Stomach (tissue), 9 donors: Measurements from ENCODE around the gene EHBP1L1. TPM values are rescaled to one million over a fixed set of nuclear protein-coding genes. Genes with fewer than 3 reads are reported as not detected.

Source experiments
- DNase-seq, 2 donors: peaks; one replicate each; pipeline versions ENCODE4 v3.0.0 to v3.0.0-alpha.2; 2013 to 2019
- H3K27ac ChIP-seq, 5 donors: fragments of 200-600 bp in 4 of 5; sonication (generic) in 4 of 5; one replicate each; pipeline ENCODE4 v1.5.1; 2013 to 2019; ENCODE audit warnings: mild to moderate bottlenecking in 1 of 5, moderate library complexity in 1 of 5
- H3K27me3 ChIP-seq, 3 donors: fragments of 200-600 bp; sonication (generic); one replicate each; pipeline ENCODE4 v1.5.1; 2017 to 2019; ENCODE audit warnings: mixed run types in 1 of 3
- H3K36me3 ChIP-seq, 4 donors: fragments of 200-600 bp; sonication (generic); 1 replicate in 3 of 4; 2 replicates in 1 of 4; pipeline ENCODE4 v1.5.1; 2016 to 2019
- H3K4me1 ChIP-seq, 4 donors: fragments of 200-600 bp; sonication (generic); one replicate each; pipeline ENCODE4 v1.5.1; 2016 to 2019
- H3K4me3 ChIP-seq, 4 donors: fragments of 200-600 bp; sonication (generic) in 3 of 4; one replicate each; pipeline ENCODE4 v1.5.1; 2016 to 2019; ENCODE audit warnings: mild to moderate bottlenecking in 1 of 4
- H3K9me3 ChIP-seq, 4 donors: fragments of 200-600 bp; sonication (generic); one replicate each; pipeline ENCODE4 v1.5.1; 2016 to 2019
- CTCF ChIP-seq, 7 experiments: fragments of 450-650 bp in 4 of 7; fragments of 200-600 bp in 3 of 7; sonication (generic) in 3 of 7; IDR thresholded peaks; one replicate each; pipeline ENCODE4 v1.5.1; 2016 to 2019; ENCODE audit warnings: antibody characterized with exemption in 7 of 7, control low read depth in 2 of 7, mild to moderate bottlenecking in 1 of 7
- EP300 ChIP-seq: sonication (generic); formaldehyde crosslinking; IDR thresholded peaks from one replicate; pipeline ENCODE4 v1.6.1; 2017; ENCODE audit warnings: antibody characterized with exemption
- POLR2A ChIP-seq, 4 donors: fragments of 450-650 bp; IDR thresholded peaks; one replicate each; pipeline ENCODE4 v1.6.1; 2016; ENCODE audit warnings: antibody characterized with exemption in 4 of 4, control low read depth in 2 of 4, mild to moderate bottlenecking in 1 of 4, moderate library complexity in 1 of 4
- POLR2AphosphoS5 ChIP-seq, 3 donors: sonication (generic); formaldehyde crosslinking; IDR thresholded peaks; one replicate each; pipeline ENCODE4 v1.6.1; 2016; ENCODE audit warnings: antibody characterized with exemption in 3 of 3
- WGBS, 5 donors: extraction: QIAGEN DNeasy Blood & Tissue Kit in 3 of 5; methylation state at CpG; one replicate each; pipeline versions ENCODE4 v1.1.5 to v1.1.7; 2013 to 2018; 5-methylcytosine and 5-hydroxymethylcytosine counted together
- intact Hi-C: fragments of 100-400 bp; cut with DNase I; formaldehyde crosslinking; loops from one replicate; pipeline ENCODE4 v1.15.1; 2023; ENCODE audit warnings: low total_unique reads
- polyA plus RNA-seq, 3 donors: library from polyadenylated mRNA; stranded (reverse); fragments of 200-250 nt; gene quantifications; one replicate each; pipeline ENCODE4 v1.2.3, GENCODE V29; 2013
- total RNA-seq, 5 donors: library from RNA; depleted of rRNA; stranded (reverse); fragments of >200 nt; gene quantifications; one replicate each; pipeline versions ENCODE4 v1.1.0 to v1.2.3, GENCODE V29; 2014 to 2016
- donor health status: healthy with polysubstance abuse.
- donor health status: Bipolar disorder and iron deficiency.
- donor health status: healthy.

Gene EHBP1L1
- total and polyA plus RNA-seq, 8 donors: 28.0 to 200 (median 89.4) TPM

- Histone ChIP-seq H3K9me3 (no peaks in the 10 kb centered on the region), H3K36me3 (peaks cover 38 to 59% (median 55%) of the 10 kb centered on the region in 4 donors), H3K4me3 (no peak overlapping the region), H3K4me1 (peaks cover 38 to 75% (median 49%) of the 10 kb centered on the region in 4 donors), H3K27ac (peak overlapping the region in 2 of 5 donors; percentile 95 to 97), H3K27me3 (no peaks in the 10 kb centered on the region)
- TF ChIP-seq POLR2A (IDR thresholded peaks at IDR 0.05) (no peak), POLR2AphosphoS5 (IDR thresholded peaks at IDR 0.05) (no peak), EP300 (no peak), CTCF (IDR thresholded peaks at IDR 0.05) (no peak)
- no peak for DNase-seq
- intact Hi-C loops: no loop called here
- WGBS, 5 donors: 74 to 92% (median 81%) methylated on average over 4 of the region's 4 CpGs
Measured at GRCh38 chr11:65579291-65579690, 3.4 kb downstream of the EHBP1L1 start.

DNA sequence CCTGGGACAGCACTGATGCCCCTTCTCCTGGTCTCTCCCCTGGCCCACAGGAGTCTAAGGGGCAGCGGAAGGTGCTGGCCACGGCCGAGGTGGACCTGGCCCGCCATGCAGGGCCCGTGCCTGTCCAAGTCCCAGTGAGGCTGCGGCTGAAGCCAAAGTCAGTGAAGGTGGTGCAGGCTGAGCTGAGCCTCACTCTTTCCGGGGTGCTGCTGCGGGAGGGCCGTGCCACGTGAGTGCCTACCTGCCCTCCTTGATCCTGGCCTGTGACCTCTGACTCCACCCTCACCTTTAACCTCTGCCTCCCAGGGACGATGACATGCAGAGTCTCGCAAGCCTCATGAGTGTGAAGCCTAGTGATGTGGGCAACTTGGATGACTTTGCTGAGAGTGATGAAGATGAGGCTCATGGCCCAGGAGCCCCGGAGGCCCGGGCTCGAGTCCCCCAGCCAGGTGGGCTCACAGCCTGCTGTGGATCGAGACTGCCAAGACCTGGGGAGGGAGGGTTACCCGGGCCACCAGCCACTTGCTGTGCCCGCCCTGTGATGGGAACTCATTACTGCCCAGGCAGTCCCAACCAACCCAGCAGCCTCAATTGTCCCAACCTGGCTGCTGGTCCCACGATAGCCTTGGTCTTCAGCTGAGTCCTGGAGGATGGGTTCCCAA, 4.3 kb downstream of the EHBP1L1 start:
- H3K4me3 ChIP-seq: no peak overlapping the region
- peak overlapping the region in 2 of 5 donors; percentile 1 to 52 for H3K27ac ChIP-seq
- no peaks in the 10 kb centered on the region for H3K9me3 ChIP-seq
- peaks cover 44 to 68% (median 62%) of the 10 kb centered on the region in 4 donors for H3K36me3 ChIP-seq
- H3K27me3 ChIP-seq: no peaks in the 10 kb centered on the region
- intact Hi-C loops: no loop called here
- WGBS, 5 donors: 88 to 92% (median 92%) methylated on average over 10 to 19 of the region's 19 CpGs
- TF ChIP-seq POLR2AphosphoS5 (IDR thresholded peaks at IDR 0.05) (no peak), POLR2A (IDR thresholded peaks at IDR 0.05) (no peak), EP300 (no peak), CTCF (IDR thresholded peaks at IDR 0.05) (no peak)
- peaks cover 40 to 75% (median 47%) of the 10 kb centered on the region in 4 donors for H3K4me1 ChIP-seq
- no peak for DNase-seq

DNA sequence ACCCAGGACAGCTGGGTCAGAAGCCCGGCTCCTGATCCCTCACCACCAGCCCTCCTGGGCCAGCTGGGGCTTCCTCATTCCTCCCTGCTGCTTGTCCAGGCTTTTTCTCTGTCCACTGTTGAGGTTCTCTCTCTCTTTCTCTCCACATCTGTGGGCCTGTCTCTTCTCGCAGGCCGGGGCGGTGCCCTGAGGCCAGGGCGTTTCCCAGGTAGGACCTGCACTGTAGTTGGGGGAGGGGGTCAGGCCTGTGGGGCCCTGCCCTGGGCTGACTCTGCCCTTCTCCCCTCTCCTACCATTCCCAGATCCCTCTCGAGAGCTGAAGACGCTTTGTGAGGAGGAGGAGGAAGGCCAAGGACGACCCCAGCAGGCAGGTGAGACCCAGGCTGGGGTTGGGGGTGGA, 4.9 kb downstream of the EHBP1L1 start:
- Histone ChIP-seq H3K4me1 (peaks cover 39 to 76% (median 46%) of the 10 kb centered on the region in 4 donors), H3K4me3 (no peak overlapping the region), H3K27ac (peak overlapping the region in 2 of 5 donors; percentile 1 to 52), H3K9me3 (no peaks in the 10 kb centered on the region), H3K27me3 (no peaks in the 10 kb centered on the region), H3K36me3 (peaks cover 48 to 74% (median 68%) of the 10 kb centered on the region in 4 donors)
- intact Hi-C loops: no loop called here
- 87 to 96% (median 92%) methylated on average over 8 of the region's 8 CpGs for WGBS, 5 donors
- TF ChIP-seq EP300: no peak
- no peak for TF ChIP-seq POLR2AphosphoS5 (IDR thresholded peaks at IDR 0.05)
- TF ChIP-seq CTCF (IDR thresholded peaks at IDR 0.05): no peak
- TF ChIP-seq POLR2A (IDR thresholded peaks at IDR 0.05): no peak
- no peak for DNase-seq

DNA sequence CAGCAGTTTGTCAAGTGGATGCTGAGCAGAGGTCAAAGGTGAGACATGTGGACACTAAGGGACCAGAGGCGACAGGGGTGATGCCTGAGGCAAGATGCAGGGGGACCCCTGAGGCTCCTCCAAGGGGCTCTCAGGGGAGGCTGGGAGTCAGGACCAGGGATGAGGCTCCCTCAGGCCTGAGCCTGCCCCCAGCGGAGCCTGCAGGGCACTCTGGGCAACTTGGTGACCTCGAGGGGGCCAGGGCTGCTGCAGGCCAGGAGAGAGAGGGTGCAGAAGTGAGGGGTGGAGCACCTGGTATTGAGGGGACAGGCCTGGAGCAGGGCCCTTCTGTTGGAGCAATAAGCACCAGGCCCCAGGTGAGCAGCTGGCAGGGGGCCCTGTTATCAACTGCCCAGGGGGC, 6.1 kb downstream of the EHBP1L1 start:
- 84 to 92% (median 89%) methylated on average over 3 of the region's 3 CpGs for WGBS, 5 donors
- intact Hi-C loops: no loop called here
- TF ChIP-seq CTCF (IDR thresholded peaks at IDR 0.05) (no peak), POLR2A (IDR thresholded peaks at IDR 0.05) (no peak), POLR2AphosphoS5 (IDR thresholded peaks at IDR 0.05) (no peak), EP300 (no peak)
- Histone ChIP-seq H3K4me1 (peaks cover 30 to 80% (median 48%) of the 10 kb centered on the region in 4 donors), H3K36me3 (peaks cover 48 to 85% (median 76%) of the 10 kb centered on the region in 4 donors), H3K4me3 (no peak overlapping the region), H3K27me3 (no peaks in the 10 kb centered on the region), H3K9me3 (no peaks in the 10 kb centered on the region), H3K27ac (peak overlapping the region in 2 of 5 donors; percentile 18 to 52)
- no peak for DNase-seq
